Ascending aorta (tissue), 2 donors: Measurements from ENCODE around the gene C1QA. TPM values are rescaled to one million over a fixed set of nuclear protein-coding genes. Genes with fewer than 3 reads are reported as not detected.
A peak's percentile ranks its signal among the peaks of the same experiment; 100 is the strongest.

Source experiments
- DNase-seq, 2 donors: peaks; one replicate each; pipeline ENCODE4 v3.0.0-alpha.2; 2019; ENCODE audit warnings: low spot score in 2 of 2
- H3K27ac ChIP-seq, 2 donors: fragments of 200-600 bp; sonication (generic); one replicate each; pipeline ENCODE4 v1.5.1; 2016 to 2017; ENCODE audit warnings: mild to moderate bottlenecking in 1 of 2
- H3K27me3 ChIP-seq: fragments of 200-600 bp; sonication (generic); one replicate; pipeline ENCODE4 v1.5.1; 2017
- H3K36me3 ChIP-seq, 2 donors: fragments of 200-600 bp; sonication (generic); one replicate each; pipeline ENCODE4 v1.5.1; 2016
- H3K4me1 ChIP-seq, 2 donors: fragments of 200-600 bp; sonication (generic); one replicate each; pipeline ENCODE4 v1.5.1; 2016 to 2017; ENCODE audit warnings: mild to moderate bottlenecking in 1 of 2
- H3K4me3 ChIP-seq, 2 donors: fragments of 200-600 bp; sonication (generic); one replicate each; pipeline ENCODE4 v1.5.1; 2016 to 2017; ENCODE audit warnings: mild to moderate bottlenecking in 1 of 2
- H3K9me3 ChIP-seq, 2 donors: fragments of 200-600 bp; sonication (generic); one replicate each; pipeline ENCODE4 v1.5.1; 2016
- intact Hi-C: fragments of 100-400 bp; cut with DNase I; formaldehyde crosslinking; loops from one replicate; pipeline ENCODE4 v1.15.1; 2023
- total RNA-seq: library from RNA; depleted of rRNA; stranded (reverse); fragments of >200 nt; gene quantifications from one replicate; pipeline ENCODE4 v1.1.0, GENCODE V29; 2016
- TF ChIP-seq, protein P1 (sequence below), 3 experiments: fragments of 200-600 bp in 2 of 3; fragments of 450-650 bp in 1 of 3; sonication (generic) in 2 of 3; IDR thresholded peaks; one replicate each; pipeline ENCODE4 v1.5.1; 2016 to 2019; ENCODE audit warnings: antibody characterized with exemption in 3 of 3, mild to moderate bottlenecking in 1 of 3, moderate library complexity in 1 of 3

C1QA gene
- total RNA-seq, 1 donor from 2014 or later = 202 TPM

DNA sequence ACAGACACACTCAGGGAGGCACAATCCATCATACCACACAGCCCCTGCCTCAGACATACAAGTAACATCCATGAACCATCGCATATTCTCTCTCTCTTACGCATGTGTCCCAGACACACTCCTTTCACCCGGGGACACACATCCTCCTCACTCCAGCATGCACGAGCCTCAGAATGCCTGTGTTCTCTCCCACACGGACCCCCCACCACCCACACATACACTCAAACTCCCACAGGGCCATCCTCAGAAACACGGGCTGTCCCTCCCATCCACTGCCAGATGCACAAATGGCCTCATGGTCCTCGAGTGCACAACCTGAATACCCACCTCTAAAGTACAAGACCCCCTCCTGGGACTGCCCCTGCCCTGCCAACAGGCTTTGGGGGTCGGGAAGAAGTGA lies 4.8 kb downstream of the C1QA start:
- no peaks in the 10 kb centered on the region for H3K27me3 ChIP-seq
- intact Hi-C loops = no loop called here
- DNase-seq = no peak
- no peaks in the 10 kb centered on the region for H3K4me1 ChIP-seq
- no peaks in the 10 kb centered on the region for H3K36me3 ChIP-seq
- no peaks in the 10 kb centered on the region for H3K9me3 ChIP-seq
- TF ChIP-seq, protein P1, sequence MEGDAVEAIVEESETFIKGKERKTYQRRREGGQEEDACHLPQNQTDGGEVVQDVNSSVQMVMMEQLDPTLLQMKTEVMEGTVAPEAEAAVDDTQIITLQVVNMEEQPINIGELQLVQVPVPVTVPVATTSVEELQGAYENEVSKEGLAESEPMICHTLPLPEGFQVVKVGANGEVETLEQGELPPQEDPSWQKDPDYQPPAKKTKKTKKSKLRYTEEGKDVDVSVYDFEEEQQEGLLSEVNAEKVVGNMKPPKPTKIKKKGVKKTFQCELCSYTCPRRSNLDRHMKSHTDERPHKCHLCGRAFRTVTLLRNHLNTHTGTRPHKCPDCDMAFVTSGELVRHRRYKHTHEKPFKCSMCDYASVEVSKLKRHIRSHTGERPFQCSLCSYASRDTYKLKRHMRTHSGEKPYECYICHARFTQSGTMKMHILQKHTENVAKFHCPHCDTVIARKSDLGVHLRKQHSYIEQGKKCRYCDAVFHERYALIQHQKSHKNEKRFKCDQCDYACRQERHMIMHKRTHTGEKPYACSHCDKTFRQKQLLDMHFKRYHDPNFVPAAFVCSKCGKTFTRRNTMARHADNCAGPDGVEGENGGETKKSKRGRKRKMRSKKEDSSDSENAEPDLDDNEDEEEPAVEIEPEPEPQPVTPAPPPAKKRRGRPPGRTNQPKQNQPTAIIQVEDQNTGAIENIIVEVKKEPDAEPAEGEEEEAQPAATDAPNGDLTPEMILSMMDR (IDR thresholded peaks at IDR 0.05) = no peak
- no peak overlapping the region for H3K27ac ChIP-seq
- no peak overlapping the region for H3K4me3 ChIP-seq

DNA sequence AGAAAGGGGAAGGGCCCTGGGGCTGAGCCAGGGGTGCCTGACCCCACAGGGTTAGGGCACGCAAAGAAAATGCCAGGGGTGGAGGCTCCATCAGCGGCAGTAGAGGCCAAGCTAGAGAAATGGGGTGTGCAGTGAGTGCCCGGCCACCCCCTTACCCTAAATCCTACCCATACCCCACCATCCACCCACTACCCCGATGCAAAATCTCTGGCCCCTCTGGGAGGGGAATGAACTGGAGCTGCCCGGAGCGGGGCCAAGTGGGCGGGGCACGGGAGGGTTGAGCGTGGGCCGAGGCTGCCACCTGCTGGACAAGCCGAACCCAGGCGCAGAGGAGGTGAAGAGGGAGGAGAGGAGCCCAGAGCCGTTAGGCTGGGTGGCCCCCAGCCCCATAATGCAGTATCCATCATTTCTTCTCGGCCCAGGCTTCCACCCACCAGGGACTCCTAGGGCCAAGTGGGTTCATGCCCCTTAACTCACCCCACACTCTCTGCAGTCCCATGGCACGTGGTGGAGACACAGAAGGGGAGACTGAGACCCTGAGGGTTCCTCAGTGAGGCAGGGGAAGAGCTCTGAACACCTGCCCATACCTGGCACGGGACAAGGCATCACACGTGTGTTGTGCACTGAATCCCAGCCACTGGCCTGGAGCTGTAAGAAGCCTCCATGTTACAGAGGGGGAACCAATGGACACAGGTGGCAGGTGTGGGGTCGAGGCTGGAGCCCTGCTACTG lies 5.6 kb downstream of the C1QA start:
- no peaks in the 10 kb centered on the region for H3K9me3 ChIP-seq
- H3K36me3 ChIP-seq = no peaks in the 10 kb centered on the region
- H3K4me3 ChIP-seq = no peak overlapping the region
- intact Hi-C loops = loop anchor here (1.0 kb wide), 1 partner anchor 222 kb away; no protein-coding TSS in a partner anchor
- H3K27me3 ChIP-seq = no peaks in the 10 kb centered on the region
- DNase-seq = peak in 1 of 2 donors; percentile 83
- TF ChIP-seq, protein P1 (IDR thresholded peaks at IDR 0.05) = peak; percentile 83 to 94 (median 93)
- H3K4me1 ChIP-seq = no peaks in the 10 kb centered on the region
- no peak overlapping the region for H3K27ac ChIP-seq

DNA sequence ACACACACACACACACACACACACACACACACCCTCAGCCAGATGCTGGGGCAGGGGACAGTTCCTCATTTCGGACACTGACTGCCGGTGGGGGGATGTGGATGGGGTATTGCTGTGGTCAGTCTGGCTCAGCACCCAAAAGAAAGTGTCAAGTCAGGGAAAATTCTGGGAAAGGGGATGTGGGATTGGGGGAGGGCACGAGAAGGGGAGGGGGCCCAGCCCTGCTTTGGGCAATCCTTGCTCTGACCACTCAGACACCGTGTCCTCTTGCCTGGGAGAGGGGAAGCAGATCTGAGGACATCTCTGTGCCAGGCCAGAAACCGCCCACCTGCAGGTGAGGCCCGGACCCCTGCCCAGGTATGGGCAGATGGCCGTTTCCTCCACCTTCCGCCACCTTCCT lies 7.0 kb downstream of the C1QA start, which contains the start of gene C1QC:
TSS of gene C1QC (plus strand) at position 253 of the 400 bp plus-strand sequence. CDS start 391 bp downstream, outside the sequence.
- no peak within 1 kb of the TSS for H3K27ac ChIP-seq
- intact Hi-C loops = no loop called here
- no peaks in the 10 kb centered on the region for H3K36me3 ChIP-seq
- no peaks in the 10 kb centered on the region for H3K9me3 ChIP-seq
- DNase-seq = peak; percentile 21 to 73
- TF ChIP-seq, protein P1 (IDR thresholded peaks at IDR 0.05) = no peak
- no peaks in the 10 kb centered on the region for H3K27me3 ChIP-seq
- H3K4me1 ChIP-seq = no peaks in the 10 kb centered on the region
- H3K4me3 ChIP-seq = peak within 1 kb of the TSS in 1 of 2 donors; percentile 41

DNA sequence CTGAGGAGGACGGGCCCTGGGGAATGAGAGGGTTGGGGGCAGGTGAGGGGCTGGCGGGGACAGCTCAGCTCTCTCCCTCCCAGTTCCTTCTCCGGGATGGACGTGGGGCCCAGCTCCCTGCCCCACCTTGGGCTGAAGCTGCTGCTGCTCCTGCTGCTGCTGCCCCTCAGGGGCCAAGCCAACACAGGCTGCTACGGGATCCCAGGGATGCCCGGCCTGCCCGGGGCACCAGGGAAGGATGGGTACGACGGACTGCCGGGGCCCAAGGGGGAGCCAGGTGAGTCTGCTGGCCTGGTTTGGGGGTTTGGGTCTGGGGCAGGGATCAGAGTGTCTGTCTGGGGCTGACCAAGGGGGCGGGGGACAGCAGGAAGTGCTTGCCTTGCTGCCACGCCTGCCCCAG lies 7.5 kb downstream of the C1QA start:
- Histone ChIP-seq H3K9me3 (no peaks in the 10 kb centered on the region), H3K4me3 (peak overlapping the region in 1 of 2 donors; percentile 41), H3K27me3 (no peaks in the 10 kb centered on the region), H3K27ac (no peak overlapping the region), H3K36me3 (no peaks in the 10 kb centered on the region), H3K4me1 (no peaks in the 10 kb centered on the region)
- intact Hi-C loops = no loop called here
- TF ChIP-seq, protein P1 (IDR thresholded peaks at IDR 0.05) = no peak
- no peak for DNase-seq

DNA sequence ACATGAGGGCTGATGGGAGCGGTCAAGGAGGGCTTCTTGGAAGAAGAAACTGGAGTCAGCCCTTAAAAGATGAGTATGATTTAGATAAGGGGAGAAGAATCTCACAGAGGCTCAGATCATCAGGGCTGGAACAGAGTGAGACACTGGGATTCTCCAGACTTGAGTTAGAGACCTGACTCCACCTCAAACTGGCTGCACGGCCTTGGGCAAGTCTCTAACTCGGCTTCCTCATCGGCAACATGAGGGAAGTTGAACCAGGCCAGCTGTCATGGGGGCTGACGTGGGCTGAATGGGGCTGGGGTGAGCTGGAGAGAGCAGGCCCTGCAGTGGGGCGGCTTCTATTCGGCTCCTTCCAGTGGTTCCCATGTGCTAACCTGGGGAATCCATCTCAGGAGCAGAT lies 9.5 kb downstream of the C1QA start:
- Histone ChIP-seq H3K4me3 (no peak overlapping the region), H3K4me1 (no peaks in the 10 kb centered on the region), H3K27ac (no peak overlapping the region), H3K9me3 (no peaks in the 10 kb centered on the region), H3K27me3 (no peaks in the 10 kb centered on the region), H3K36me3 (no peaks in the 10 kb centered on the region)
- DNase-seq = no peak
- intact Hi-C loops = no loop called here
- TF ChIP-seq, protein P1 (IDR thresholded peaks at IDR 0.05) = no peak
